GM12875 (cell line): ENCODE results near the gene CAMK1D.

Experiments used
- H3K4me3 ChIP-seq: one replicate; pipeline ENCODE4 v1.5.1; 2011; ENCODE audit warnings: low read depth, low read length, control low read depth
- CTCF ChIP-seq: IDR thresholded peaks from 2 replicates; pipeline ENCODE4 v1.5.1; 2011; ENCODE audit warnings: low read depth, mild to moderate bottlenecking, control low read depth, inconsistent platforms, low read length, moderate library complexity, borderline replicate concordance; ENCODE audit not compliant: insufficient read depth

Gene CAMK1D

GRCh38 chr10:12841826-12842225, 492.5 kb downstream of the CAMK1D start:
- H3K4me3 ChIP-seq: no peak overlapping the region
- TF ChIP-seq CTCF: no peak

- no peak overlapping the region for H3K4me3 ChIP-seq
- TF ChIP-seq CTCF: no peak
These were observed 493.0 kb downstream of the CAMK1D start for GRCh38 chr10:12842310-12842709.

- no peak for TF ChIP-seq CTCF
- H3K4me3 ChIP-seq: no peak overlapping the region
These were observed 494.1 kb downstream of the CAMK1D start for GRCh38 chr10:12843296-12843945.

- no peak overlapping the region for H3K4me3 ChIP-seq
- TF ChIP-seq CTCF: no peak
These were observed 495.6 kb downstream of the CAMK1D start for GRCh38 chr10:12844811-12845483.

- no peak overlapping the region for H3K4me3 ChIP-seq
- TF ChIP-seq CTCF: no peak
These were observed 497.4 kb downstream of the CAMK1D start for GRCh38 chr10:12846718-12847117.

GRCh38 chr10:12847361-12847975, 498.1 kb downstream of the CAMK1D start:
- TF ChIP-seq CTCF: peak; percentile 50; the same call in 1 of the 2 replicates
- H3K4me3 ChIP-seq: no peak overlapping the region
